Left forelimb (tissue), 1 donor: Measurements from ENCODE around the gene SLC22A5.

Experiments
- DNase-seq: peaks from one replicate; pipeline ENCODE4 v3.0.0-alpha.2; 2018; ENCODE audit warnings: low spot score

Gene SLC22A5

DNA sequence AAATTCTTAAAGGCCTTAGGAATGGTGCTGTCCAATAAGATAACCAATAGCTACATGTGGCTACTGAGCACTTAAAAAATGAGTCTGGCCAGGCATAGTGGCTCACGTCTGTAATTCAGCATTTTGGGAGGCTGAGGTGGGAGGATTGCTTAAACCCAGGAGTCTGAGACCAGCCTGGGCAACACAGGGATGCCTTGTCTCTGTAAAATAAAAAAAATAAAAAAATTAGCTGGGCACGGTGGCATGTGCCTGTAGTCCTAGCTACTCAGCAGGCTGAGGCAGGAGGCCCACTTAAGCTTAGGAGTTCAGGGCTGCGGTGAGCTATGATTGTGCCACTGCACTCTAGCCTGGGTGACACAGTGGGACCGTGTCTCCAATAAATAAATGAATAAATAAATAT lies 1.3 kb upstream of the SLC22A5 start:
- no peak for DNase-seq

DNA sequence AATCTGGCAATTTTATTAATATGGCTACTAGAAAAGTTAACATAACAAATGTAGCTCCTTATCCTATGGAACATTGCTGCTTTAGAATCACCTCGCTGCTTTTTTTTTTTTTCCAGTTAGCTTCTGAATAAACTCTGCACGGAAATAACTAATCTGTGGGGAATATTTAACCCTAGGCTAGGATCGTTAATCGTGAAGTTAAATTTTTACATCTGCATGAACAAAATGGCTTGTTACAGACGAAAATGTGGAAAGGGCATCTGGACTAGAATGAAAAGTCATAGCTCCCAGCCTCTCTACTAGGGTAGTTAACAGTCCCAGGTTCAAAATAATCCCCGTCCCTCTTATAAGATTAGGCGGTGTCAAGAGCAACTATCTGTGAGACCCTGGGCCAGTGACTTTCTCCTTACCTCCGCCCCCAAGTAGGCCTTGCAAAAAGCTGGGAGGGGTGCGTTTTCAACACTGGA lies 470 bp upstream of the SLC22A5 start:
- DNase-seq = no peak

DNA sequence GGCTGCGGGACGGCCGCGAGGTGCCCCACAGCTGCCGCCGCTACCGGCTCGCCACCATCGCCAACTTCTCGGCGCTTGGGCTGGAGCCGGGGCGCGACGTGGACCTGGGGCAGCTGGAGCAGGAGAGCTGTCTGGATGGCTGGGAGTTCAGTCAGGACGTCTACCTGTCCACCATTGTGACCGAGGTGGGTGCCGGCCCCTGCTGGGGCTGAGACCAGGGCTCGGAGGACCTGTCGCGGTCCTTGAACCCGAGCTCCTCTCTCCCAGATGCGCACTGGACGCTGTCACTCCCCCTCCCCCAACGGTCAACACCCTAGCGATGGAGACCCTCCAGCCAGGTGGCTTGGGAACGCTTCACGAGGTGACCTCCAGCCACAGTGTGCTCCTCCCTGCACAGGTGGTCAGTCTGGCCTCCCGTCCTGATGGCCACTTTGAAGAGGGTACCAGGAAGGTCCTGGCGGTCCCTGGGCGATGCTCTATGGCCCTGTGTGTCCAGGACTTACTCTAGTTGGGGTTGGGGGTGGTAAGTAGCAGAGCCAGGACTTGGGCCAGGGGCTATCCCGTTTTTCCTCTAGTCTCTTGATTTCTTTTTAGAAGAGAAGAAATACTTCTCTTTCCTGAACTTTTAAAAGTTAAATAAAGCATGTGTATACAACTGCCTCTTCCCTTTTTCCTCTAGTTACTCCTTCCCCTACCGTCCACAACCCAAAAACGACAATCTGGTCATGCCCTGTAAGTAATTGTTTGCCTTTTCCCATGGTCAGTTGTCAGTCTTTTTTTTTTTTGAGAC lies 866 bp downstream of the SLC22A5 start:
- no peak for DNase-seq

DNA sequence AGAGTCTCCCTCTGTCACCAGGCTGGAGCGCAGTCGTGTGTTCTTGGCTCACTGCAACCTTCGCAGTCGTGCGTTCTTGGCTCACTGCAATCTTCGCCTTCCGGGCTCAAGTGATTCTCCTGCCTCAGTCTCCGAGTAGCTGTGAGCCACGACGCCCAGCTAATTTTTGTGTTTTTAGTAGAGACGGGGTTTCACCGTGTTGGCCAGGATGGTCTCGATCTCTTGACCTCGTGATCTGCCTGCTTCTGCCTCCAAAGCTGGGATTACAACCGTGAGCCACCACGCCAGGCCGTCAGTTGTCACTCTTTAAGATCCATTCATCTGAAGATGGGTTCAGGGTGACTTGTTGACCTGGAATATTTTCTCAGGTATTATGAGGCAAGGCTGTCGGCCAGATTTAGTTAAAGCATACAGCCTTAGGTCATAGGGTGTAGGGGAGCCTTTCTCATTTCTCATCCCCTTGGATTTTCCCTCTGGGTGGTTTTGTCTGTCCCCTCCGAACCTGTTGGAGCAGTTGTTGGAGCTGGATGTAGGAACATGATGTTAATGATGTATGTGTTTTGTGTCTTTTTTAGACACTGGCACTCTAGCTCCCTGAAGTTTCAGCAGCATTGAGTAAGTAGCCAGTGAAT lies 1.6 kb downstream of the SLC22A5 start:
- no peak for DNase-seq

DNA sequence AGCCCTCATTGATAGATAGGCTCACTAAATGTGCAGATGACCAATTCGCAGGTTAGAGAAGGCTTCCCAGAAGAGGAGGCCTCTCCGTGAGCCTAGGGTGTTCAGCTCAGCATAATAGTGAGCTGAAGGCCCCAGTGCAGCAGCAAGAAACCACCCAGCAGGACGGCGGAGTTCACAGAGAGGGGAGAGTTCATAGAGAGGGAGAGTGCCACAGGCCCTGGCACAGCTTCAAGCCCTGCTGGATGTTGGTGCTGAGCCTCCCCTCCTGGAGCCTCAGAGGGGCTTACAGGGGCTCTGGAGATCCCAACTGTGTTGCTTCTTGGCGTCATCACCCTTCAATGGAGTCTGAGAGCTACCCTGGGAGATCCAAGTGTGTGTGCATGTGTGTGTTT lies 2.1 kb downstream of the SLC22A5 start:
- DNase-seq = no peak

DNA sequence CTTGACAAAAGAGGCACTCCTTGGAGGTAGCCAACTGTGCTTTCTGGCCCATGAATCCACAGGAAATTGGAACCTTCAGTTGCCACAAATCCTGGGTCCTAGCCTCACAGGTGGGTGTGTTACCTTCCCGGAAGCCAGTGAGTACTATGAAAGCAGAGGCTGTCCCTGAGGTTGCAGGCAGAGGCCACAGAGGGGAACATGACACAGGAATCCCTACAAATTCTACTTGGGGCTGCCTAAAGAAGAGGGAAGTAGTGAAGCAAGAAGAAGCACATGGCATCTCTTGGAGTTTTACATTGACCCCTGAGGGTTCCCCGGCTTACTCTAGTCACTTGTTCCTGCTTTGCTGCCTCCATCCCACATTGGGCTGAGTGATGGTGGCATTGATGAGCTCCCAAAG lies 2.6 kb downstream of the SLC22A5 start:
- DNase-seq = no peak

DNA sequence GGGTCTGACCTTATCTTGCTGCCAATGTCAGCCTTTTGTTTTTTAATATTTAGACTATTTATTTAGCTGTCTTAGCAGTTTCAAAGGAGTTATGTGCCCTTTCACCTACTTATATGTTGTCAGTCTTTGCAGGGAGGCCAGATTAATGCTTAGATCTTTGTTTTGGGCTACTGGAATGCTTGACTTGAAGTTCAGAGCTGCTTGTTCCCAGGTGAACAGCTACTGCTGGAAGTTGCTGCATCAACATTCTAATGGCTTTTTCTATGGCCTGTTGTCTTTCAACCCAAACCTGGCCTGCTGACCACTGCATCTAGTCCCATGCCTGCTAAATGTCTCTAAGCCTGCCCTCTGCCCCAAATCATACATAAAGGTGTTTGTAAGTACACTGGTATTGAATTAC lies 3.0 kb downstream of the SLC22A5 start:
- DNase-seq = no peak

DNA sequence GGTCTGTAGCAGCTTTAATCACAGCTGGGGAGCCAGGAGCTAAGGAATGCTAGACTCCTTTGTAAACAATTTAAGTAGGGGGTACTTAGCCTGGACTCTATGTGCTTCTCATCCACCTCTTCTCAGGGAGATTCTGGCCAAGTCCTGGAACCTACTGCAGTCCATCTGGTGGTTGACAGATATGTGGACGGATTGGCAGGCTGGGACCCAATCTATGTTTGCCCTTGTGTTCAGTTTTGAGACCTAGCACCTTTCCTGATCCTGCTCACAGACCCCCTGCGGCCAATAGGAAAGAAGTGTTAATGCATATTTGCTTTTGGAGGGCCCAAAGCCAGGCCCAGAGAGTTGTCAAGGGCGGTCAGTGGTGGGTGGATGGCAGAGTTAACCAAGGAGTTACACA lies 6.4 kb downstream of the SLC22A5 start:
- DNase-seq = peak; percentile 36

DNA sequence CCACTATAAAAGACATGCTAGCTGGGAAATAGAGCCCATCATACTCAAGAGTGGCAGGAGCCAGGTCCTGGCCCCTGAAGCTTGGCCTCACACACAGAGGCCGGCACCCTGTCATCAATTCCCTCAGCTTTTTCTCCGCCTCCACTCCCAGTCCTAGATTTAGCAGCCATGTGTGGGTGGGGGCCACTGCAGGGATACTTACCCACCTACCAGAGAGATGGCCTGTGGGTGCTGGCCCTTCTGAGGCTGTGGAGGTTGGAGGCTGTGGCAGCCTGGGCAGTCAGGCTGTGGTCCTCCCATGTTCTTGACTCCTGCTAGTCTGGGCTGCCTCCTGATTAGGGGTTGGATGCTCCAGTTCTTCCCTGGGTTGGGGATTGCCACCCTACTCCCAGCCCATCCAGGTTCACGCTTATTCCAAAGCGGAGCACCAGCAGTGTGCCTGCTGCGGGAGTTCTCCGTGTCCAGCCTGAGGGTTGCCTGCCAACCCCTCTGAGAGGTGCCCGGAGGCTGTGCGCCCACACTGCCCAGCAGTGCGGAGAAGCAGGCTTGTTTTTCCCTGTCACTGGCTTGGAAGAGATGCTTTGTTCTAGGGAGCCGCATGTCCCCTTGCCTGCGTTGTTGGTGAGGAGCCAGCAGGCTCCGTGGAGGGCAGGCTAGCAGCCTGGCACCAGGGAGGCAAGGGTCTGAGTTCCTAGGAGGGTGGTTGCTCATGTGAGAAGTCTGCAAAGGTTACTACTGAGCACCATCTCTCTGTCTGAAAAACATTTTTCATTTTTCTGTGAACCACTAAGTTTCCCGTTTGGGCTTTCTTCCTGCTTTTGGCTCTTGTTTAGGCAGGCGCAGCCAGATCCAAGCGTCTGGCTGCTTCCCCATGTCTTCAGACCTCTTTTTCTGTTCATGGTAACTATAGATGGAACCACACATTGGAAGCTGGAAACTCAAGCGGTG lies 7.5 kb downstream of the SLC22A5 start:
- peak; percentile 63 for DNase-seq

DNA sequence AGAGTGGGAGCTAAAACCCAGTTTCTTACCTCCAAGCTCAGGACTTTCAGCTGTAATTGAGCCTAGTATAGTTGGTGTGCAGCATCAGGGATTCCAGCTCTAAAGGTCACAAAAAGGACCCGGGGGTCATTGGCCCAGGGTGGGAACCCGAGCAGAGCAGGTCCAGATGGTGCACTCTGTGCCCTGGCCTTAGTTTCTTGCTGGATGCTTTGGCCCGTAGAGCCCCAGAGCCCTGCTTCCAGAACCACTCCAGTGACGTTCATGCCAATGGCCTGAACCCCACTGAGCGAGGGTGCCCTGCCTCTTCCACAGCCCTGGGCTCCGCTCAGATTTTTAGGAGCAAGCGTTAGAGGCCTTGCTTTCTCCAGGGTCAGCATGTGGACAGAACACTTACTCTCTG lies 8.2 kb downstream of the SLC22A5 start:
- no peak for DNase-seq

DNA sequence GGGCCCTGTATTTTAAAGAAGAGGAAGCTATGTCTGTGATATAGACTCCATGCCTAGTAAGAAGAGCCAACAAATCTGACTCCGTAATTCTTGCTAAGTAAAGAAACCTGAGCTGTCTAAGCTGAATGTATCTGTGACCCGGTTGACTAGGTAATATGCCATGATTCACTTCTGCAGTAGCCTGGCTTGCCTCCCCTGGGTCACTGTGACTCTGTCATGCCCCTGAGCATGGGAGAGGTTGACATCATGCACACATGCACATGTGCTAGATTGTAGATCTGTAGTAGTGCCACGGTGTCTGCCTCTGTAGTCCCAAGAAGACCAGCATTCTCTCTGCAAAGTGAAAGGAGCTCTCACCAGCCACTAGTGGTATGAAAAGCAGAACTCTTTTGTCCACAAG lies 9.1 kb downstream of the SLC22A5 start:
- peak; percentile 44 for DNase-seq

DNA sequence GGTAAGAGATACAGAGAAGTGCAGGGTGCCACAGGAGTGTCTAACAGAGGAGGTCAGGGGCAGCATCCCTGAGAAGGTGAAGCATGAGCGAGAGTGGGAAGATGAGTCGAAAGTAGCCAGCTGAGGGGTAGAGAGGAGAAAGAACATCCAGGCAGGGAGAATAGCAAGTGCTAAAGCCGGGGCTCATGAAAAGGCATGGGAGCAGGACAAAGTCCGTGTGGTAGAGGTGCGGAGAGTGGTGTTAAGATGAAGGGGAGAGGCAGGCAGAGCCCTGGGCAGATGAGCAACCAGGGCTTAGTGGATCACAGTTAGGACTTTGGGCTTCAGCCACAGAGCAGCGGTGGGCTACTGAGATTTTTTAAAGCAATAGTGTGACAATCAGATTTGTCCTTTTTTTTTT lies 10.5 kb downstream of the SLC22A5 start:
- no peak for DNase-seq

DNA sequence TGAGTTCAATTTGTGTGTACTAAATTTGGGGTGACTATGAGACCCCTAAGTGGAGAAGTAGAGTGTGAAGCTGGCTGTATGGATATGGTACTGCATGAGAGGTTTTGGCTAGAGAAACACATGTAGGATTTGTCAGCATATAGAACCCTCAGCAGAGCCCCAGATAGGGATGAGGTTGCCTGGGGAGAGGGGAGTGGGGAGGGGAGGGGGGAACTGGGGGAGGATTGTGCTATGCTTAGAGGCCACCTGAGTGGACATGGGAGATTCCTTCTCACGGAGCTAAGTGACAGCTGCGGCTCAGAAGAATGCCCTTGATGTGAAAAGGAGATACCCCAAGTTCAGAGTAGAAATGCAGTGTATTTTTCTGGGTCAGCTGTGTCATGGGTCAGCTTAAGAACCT lies 11.2 kb downstream of the SLC22A5 start:
- DNase-seq = no peak

DNA sequence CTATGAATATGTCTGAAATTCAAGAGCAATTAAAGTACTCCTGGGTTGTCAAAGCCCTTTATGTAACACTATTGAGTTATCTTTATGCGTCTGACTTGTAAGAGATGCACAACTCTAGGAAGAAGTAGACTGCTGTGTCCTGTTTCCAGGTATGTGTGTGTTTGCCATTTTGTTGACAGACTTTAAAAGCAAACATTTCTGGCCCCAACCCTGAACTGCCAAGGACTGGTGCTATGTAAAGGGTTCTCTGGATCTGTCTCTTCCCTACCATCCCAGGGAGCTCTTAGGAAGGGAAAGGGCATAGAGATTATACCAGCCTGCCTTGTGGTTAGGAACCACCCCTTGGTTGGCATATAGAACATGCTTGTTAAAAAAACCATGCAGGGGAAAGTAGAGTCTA lies 12.1 kb downstream of the SLC22A5 start:
- no peak for DNase-seq

DNA sequence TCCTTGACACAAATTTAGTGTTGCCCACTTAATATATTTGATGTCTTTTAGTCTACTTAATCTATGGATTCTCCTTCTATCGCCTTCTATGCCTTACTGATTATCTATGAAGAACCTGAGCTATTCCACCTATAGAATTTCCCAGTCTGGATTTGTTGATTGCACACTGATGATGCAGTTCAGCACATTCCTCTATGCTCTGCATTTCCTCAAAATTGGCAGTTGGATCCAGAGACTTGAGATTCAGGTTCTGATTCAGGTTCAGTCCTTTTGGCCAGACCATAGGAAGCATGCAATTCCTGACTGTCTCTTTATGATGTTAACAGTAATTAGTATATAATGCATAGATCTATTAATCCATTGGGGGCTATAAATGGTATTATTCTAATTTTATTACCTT lies 13.8 kb downstream of the SLC22A5 start:
- no peak for DNase-seq

DNA sequence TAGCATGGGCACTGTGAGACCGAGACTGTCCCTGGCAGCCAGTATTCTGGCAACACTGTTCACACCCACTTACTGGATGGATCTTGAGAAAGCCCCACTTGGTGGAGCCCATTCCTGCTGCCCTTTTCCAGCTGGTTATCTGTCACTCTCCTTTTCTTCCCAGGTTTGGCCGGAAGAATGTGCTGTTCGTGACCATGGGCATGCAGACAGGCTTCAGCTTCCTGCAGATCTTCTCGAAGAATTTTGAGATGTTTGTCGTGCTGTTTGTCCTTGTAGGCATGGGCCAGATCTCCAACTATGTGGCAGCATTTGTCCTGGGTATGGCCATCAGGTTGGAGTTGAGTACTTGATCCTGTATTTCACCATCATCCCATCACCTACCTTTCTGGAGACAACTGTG lies 14.5 kb downstream of the SLC22A5 start:
- no peak for DNase-seq

DNA sequence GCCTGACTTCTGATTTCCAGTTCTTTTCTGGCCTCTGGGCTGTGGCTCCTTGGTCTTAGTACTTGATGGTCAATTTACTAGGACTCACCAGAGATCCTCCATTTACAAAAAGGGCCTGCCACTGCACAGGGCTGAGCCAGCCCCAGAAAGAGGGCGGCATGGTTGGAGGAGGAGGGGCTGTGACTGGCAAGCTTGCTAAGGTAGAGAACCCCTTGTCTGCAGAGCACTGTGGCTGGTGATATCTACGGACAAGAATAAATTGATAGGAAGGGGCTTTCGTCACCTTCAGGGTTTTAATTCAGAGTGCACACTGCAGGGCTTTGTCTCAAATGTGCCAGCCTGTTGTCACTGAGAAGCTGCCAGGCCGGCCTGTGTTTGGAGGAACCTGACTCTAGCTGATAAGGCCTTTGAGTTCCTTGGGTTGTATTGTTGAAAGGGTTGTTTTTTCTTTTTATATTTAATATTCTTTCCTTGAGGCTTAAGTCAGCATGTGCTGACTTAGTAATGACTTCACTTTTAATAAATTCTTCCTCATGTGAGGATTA lies 15.1 kb downstream of the SLC22A5 start:
- no peak for DNase-seq

DNA sequence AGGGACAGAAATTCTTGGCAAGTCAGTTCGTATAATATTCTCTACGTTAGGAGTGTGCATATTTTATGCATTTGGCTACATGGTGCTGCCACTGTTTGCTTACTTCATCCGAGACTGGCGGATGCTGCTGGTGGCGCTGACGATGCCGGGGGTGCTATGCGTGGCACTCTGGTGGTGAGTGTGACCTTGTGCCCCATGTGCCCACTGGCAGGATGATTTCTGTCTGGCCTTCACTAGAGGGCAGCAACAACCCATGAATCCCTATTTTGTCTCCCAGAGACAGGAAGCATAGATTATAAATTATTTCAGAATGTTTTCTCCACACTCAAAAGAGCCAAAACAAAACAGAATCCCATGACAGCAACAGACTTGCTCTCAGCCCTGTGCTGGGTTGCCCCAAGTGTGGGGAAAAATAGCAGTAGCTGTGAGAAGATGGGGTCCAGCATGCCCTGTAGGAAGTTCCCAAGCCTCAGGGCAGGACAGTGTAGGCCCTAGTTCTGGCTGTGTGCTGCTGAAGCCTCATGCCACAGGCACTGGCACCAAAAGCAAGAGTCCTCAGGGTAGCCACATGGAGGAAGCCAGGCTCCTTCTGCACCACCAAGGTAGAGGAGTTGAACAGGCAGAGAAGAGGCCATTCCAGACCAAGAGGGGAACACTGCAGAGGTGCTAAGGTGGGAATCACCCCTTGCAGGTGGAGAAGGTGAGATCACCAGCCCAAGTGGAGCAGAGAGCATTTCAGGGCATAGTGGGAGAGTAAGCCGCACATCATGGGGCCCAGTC lies 16.0 kb downstream of the SLC22A5 start:
- DNase-seq = no peak

DNA sequence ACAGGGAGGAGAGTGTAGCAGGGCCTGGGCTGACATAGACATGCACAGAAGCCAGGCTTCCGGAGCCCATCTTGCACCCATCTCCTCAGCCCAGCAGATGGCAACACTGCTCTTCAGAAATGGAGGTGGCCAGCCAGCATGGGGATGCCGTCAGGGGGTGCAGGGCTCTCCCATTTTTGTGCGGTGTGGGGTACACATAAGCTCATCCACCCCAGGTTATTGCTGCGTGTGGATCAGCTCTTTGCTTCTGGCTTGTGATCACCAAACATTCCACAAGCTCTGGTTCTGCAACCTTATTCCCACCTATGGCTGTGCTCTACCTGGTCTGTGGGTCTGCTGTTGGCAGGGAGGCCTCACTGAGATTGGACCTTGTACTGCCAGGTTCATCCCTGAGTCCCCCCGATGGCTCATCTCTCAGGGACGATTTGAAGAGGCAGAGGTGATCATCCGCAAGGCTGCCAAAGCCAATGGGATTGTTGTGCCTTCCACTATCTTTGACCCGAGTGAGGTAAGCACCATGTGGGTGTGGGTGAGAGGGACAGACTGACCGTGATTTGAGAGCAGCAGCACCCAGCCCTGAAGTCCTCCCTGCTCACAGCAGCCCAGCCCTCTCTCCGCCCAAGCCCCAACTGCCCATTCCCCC lies 17.3 kb downstream of the SLC22A5 start:
- peak; percentile 81 for DNase-seq

DNA sequence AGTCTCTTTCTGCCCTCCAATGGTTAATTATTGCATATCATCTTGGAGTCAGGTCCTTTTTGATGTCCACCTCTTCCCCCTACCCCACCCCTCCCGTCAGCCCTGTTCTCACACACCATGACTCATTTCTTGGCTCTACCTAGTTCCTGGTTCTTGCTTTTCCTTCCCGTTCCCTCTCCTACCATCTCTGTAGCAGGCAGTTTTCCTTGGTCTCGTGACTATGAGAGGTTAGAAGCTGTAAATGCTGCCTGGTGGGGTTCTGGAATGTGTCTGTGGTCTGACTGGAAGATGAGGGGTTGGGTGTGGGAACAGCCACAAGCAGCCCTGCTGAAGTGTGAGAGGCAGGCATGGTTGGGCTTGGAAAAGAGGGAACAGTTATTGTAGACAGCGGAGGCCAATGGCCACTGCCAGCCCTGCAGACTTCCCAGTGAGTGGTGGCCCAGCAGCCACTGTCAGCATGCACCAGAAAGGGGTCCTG lies 18.2 kb downstream of the SLC22A5 start:
- no peak for DNase-seq
